HG02973 (cell line): ENCODE results near the gene C1orf174.

Experiments
- ATAC-seq: cut with Tn5 transposase; IDR thresholded peaks from one replicate; pipeline ENCODE4 v1.9.1; 2021; ENCODE audit warnings: moderate library complexity; ENCODE audit not compliant: unreplicated experiment

The C1orf174 gene

GRCh38 chr1:3900150-3900968 is at the start of gene C1orf174:
C1orf174 (minus strand) TSS chr1:3900272; CDS start chr1:3900186, 86 bp downstream.
- peak; percentile 62 for ATAC-seq

DNA sequence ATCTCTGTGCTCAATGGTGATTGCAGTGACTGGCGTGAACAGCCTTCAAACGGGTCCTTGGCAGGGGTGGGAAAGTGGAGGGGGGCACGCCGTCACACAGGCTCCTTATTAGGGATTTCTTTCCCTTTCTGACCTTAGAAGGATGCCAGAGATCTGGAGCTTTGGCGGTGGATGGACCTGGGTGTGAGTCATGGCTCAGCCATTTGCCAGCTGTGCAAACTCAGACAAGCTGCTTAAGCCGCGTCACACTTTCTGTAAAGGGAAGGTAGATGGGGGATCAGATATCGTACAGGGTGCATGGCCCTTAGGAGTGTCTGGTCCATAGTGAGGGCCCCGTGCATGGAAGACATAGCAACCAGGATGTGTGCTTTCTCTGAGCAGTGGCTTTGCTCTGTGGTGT is 48.3 kb upstream of the C1orf174 start:
- ATAC-seq, result no peak

DNA sequence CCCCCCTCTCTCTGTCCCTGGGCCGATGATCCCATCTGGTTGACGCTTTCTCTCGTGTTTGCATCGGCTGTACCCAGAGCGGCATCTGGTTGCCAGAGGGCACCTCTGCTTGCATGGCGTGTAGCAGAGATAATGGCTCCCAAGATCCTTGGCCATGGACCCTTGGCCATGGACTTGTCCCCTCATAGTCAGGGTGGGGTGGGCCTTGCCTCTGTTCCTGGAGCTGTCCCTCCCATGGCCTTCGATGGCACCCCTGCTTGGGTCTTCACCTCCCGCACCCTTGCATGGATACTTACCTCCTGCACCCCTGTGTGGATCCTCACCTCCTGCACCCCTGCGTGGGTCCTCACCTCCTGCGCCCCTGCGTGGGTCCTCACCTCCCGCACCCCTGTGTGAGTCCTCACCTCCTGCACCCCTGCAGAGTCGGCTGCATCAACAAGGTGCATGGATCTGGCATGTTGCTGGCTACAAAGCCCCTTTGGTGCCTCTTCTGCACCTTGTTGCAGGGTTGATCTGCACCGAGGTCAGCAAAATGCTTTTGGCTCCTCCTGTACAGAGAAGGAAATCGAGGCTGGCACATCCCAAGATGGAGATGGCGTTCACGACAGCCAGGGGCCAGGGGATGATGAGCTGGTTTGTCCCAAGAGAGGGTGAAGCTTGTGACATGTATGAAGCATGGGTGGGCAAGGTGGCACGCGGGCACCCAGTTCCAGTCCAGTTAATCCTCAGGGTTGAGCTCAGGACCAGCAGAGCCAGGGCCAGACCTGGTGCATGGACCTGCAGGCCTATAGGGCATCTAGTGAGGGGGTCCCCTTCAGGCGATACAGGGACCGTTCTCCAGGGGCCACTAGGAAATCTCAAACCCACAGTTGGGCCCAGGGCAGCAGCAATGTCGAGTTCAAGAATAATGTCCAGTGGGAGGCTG is 46.1 kb upstream of the C1orf174 start:
- no peak for ATAC-seq

DNA sequence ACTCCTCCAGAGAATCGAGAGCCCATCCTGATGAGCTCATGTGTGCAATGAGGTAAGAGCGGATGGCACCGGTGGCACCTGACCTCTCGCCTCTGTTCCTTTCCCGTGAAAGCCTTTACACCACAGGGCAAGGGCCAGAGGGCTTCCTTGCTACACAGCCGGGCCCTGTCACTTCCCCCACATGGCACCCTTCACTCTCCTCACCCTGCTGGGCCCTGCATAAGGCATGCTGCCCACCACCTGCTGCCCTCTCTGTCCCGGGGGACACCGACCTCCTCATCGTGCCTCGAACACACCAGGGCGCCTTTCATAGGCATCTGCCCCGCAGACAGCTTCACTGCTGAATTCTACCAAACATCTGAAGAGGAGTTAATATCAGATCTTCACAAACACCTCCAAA is 45.1 kb upstream of the C1orf174 start:
- no peak for ATAC-seq

DNA sequence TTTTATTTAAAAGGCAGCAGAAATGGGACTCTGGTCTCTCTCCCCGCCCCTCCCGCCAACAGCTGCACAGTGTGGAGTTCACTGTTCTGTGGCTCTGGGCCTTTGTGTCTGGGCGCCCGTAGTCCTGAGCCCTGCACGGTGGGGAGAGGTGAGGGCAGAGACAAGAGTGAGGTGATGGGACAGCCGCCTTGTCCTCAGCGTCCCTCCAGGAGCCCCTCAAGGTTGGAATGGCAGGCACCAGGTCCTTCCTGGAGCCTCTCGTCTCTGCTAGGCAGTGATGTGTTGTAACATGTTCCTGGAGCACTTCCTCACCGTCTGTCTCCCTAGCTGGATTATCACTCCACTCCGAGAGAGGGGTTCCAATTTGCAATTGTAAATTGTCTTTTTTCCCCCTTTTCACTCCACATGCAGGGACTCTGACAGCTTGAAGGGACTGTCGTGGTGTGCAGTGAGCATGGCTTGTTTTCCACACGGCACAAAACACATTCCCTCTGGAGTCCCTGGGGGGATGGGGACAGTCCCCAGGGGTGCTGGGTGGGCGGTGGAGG is 44.6 kb upstream of the C1orf174 start:
- ATAC-seq, result no peak

GRCh38 chr1:3943806-3944577 is 43.9 kb upstream of the C1orf174 start:
- no peak for ATAC-seq

DNA sequence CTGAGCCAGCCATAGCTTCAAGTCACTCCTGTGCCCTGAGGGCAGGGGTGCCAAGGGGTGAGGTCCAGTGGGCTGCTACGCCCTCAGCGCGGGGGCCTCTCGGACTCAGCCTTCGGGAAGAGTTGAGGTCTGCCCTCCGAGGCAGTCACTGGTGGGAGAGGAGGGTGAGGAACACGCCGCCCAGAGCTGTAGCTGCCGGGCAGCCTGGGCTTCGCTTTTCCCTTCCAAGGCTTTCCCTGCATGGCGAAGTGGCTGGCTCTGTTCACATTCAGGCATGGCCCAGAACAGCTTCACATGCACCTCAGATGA is 43.0 kb upstream of the C1orf174 start:
- ATAC-seq, result no peak

GRCh38 chr1:3942416-3943122 is 42.5 kb upstream of the C1orf174 start:
- ATAC-seq, result no peak

DNA sequence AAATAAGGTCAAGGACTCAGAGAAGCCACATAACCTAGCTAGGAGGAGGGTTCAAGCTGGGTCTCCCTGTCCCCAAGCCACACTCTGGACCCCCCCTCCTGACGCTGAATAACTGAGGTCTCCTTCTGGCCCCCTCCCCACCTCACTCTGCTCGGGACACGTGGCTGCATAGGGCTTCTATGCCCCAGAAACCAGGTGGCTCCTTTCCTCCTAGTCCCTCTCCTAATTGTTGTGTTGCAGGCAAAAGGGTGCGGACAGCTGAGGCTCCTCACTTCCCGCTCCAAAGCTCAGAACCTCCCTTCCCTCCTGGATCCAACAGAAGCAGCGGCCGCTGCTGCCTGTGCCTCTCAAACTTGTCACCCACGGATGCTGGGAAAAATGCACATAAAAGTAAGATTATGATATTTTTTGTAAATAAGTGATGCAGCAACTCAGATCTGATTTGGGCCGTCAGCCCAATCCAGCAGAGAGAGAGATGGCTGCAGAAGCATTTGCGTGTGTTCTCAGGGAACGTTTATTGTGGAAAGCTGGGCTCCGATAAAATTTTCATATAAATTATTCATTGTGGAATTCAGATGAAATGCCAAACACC is 40.8 kb upstream of the C1orf174 start:
- no peak for ATAC-seq

DNA sequence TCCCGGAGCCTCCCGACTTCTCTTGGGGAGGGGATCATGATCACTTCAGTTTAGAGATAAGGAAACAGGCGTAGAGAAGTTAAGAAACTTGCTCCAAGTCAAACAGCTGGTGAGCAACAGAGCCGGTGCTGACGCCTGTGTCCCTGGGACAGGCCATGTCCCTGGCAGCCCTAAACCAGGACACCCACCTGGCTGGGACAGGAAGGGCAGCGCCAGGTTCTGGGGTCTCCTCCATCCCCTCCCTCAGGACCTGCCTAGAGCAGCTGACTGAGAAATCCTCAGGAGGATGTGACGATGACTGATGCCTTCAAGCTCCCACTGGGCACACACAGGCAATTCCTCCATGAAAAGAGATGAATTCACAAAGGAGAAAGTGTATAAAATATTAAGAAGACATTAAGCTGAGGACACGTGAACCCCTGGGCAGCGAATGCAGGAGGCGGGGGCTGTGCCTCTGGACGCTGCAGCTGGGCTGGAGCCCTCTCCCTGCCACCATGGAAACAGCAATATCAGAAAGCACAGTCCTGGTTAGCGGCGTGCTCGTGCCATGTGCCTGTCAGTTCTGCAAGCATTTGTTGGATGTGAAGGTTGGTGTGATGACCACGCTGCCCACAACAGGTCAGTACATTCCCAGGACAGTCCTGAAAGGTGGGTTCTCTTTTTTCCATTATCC is 40.1 kb upstream of the C1orf174 start:
- ATAC-seq, result no peak

- no peak for ATAC-seq
These were observed 39.4 kb upstream of the C1orf174 start for GRCh38 chr1:3939242-3940080.

DNA sequence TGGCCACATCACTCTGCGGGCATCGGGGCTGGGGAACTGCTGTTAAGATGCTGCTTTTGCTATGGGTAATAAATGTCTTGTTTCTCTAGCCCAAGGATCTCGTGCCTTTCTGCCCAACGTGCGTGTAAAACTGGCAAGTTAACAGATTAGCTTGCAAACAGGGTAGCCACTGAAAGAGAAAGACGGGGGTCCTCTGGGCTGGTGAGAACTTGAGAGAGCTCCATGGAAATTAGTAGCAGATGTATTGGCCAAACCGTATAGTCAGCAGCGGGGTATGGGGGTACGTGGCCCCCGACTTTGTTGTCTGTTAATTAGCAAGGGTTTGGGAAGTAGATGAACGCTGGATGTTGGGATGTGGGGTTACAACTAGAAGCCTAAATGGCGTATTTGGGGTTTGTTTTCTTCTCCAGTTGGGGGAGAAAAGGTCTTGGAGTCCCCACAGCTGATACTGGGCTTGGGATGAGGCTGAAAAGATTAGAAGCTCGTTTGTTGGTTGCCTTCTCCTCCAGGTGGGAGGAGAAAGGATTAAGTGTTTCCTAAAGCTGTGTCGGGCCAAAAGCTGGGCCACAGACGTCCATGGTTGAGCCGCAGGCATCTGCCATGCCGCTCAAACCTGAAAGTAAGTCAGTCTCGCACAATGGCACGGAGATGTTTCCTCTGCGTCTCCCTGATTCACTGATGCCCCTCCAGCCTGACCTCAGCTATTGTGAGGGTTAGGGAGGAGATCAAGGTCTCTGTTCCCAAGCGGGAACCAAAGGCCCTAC is 32.3 kb upstream of the C1orf174 start:
- no peak for ATAC-seq

DNA sequence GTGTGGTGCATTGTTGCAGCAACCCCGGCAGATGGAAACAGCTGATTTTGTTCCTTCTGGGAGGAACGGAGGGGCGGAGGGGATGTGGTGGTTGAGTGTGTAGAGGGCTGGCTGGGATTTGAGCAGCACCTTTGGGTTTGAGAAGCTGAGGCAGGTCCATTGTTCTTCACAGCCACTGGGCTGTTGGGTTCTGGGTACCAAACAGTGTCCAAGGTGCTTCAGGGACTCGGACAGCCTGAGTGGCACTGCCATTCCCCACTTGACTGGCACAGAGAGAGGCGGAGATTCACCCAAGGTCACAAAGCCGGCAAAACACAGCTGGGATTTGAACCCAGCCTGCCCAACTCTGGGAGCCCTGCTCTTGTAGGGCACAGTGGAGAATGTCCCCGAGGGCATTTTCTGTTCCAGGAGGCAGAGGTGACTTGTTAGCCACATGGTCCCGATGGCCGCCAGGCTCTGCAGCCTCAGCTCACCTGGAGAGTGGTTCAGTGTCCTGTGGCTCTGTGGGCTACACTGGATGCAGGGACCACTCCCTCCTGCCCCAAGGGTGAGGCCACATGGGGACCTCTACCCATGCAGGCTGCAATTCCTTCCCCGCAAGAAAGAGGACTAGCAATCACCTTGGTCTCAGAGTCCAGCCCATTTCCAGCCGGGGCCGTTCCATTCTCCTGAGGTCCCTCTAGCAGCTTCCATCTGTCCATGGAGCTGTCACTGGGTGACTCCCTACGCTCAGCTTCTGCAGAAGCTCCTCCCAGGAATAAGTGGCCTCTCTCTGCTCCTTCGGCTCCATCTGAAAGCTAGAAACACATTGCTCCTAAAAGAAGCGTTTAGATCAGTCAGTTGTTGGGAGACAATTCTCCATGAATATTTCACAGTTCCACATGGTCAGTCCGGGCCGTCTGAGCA is 31.2 kb upstream of the C1orf174 start:
- no peak for ATAC-seq

- no peak for ATAC-seq
These were observed 30.4 kb upstream of the C1orf174 start for GRCh38 chr1:3930301-3931006.

DNA sequence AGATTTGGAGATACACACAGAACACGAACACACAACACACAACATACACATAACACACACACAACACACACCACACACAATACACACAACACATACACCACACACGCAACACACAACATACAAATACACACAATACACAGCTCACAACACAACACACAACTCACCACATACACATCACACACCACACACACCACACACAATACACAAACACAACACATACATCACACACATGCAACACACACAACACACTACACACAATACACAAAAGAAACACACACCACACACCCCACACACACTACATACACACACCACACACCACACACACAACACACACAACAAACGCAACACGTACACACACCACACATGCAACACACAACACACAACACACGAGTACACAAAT is 29.1 kb upstream of the C1orf174 start:
- no peak for ATAC-seq

- ATAC-seq, result no peak
These were observed 28.5 kb upstream of the C1orf174 start for GRCh38 chr1:3928586-3928985.
